ENCODE measurements around the gene VTI1B. TPM values are rescaled to one million over a fixed set of nuclear protein-coding genes. Genes with fewer than 3 reads are reported as not detected.

The VTI1B gene
- polyA plus RNA-seq, 1 donor (not counting 4 experiments of a cell fraction or from before 2014, with no cell fraction given): 94.4 TPM

DNA sequence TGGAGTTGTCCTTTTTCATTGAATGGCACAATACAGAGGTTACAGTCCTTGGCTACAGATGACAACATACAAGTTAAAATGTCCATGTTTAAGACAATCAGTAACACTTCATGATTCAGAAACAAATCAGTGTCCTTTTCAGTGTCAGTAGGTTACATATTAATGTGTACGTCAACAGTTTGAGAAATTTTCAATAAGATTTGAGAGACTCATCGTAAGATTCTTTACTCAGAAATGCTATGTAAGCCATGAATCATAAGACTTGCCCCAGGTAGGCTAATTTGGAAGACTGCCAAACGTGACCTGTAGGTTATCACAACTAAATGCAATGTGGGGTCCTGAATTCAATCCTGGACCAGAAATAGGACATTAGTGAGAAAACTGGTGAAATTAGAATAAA, 30.8 kb upstream of the VTI1B start:
- Histone ChIP-seq H3K9me3 (ENCODE audit: control insufficient read depth, low read depth, low read length) (peaks cover 4% of the 10 kb centered on the region), H3K4me3 (ENCODE audit: control insufficient read depth in 2 of 3, extremely low read depth in 1 of 3, insufficient read depth in 2 of 3, low read depth in 1 of 3, low read length in 3 of 3) (no peak overlapping the region), H4K20me1 (ENCODE audit: control insufficient read depth, extremely low read depth, insufficient read depth, low read length) (no peaks in the 10 kb centered on the region), H3K36me3 (ENCODE audit: control insufficient read depth in 2 of 2, extremely low read depth in 1 of 2, insufficient read depth in 2 of 2, low read length in 2 of 2) (no peaks in the 10 kb centered on the region), H3K27me3 (ENCODE audit: control insufficient read depth, extremely low read depth, insufficient read depth, low read length) (no peaks in the 10 kb centered on the region), H3K4me2 (ENCODE audit: control insufficient read depth, extremely low read depth, insufficient read depth, low read depth, low read length) (peak overlapping the region; percentile 52), H2AFZ (ENCODE audit: control insufficient read depth, low read length) (no peak overlapping the region), H3K79me2 (ENCODE audit: control insufficient read depth, insufficient read depth, low read length) (no peaks in the 10 kb centered on the region), H3K4me1 (ENCODE audit: control insufficient read depth, extremely low read depth, insufficient read depth, low read length) (peaks cover 8% of the 10 kb centered on the region), H3K27ac (ENCODE audit: control insufficient read depth, insufficient read depth, low read length) (no peak overlapping the region), H3K9me1 (ENCODE audit: control insufficient read depth, extremely low read depth, insufficient read depth, low read length) (peaks cover 3% of the 10 kb centered on the region), H3K9ac (ENCODE audit: control insufficient read depth, extremely low read depth, insufficient read depth, low read length) (peak overlapping the region; percentile 31)
- dilution Hi-C loops (cut with MboI; ENCODE audit: extremely low pct_ligation_motif_present, low sequenced_read_pairs): no loop called here
- TF ChIP-seq CTCF (optimal IDR thresholded peaks at IDR 0.05 in 1 of 3, IDR thresholded peaks at IDR 0.05 in 1 of 3, conservative IDR thresholded peaks at IDR 0.05 in 1 of 3; ENCODE audit: extremely low read depth in 1 of 3, insufficient read depth in 2 of 3, low read length in 3 of 3): no peak
- DNase-seq (ENCODE audit: low read depth, low spot score) (peak; percentile 26), FAIRE-seq (peak; percentile 9)

DNA sequence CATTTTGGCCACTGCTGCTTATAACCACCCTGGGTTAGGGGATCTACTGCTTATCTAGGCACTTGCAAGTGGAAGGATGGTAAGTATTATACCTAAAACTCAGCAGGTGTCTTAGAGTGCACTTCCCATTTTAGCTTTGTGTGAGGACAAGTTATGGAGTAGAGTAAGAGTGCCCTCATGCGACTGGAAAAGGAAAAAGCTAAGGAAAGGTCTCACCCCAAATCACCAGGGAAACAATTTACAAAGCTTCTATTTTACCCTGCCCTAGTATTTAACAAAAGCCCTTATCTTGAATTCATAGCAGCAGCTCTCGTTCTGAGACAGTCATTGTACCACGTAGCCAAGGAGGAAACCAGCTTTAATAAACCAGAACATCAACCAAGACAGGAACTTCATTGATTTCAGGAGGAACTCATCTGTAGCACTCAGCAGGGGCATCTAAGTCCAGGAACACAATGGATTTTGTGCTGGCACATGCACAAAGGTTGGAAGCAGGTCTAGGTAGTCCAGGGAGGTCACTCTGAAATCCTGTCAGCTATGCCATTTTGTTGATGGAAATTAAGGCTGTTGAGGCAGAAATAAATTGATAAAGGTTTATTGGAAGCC, 30.2 kb upstream of the VTI1B start:
- Histone ChIP-seq H3K4me3 (ENCODE audit: control insufficient read depth in 2 of 3, extremely low read depth in 1 of 3, insufficient read depth in 2 of 3, low read depth in 1 of 3, low read length in 3 of 3) (no peak overlapping the region), H3K9ac (ENCODE audit: control insufficient read depth, extremely low read depth, insufficient read depth, low read length) (peak overlapping the region; percentile 31), H3K27me3 (ENCODE audit: control insufficient read depth, extremely low read depth, insufficient read depth, low read length) (no peaks in the 10 kb centered on the region), H3K9me3 (ENCODE audit: control insufficient read depth, low read depth, low read length) (no peaks in the 10 kb centered on the region), H3K4me2 (ENCODE audit: control insufficient read depth, extremely low read depth, insufficient read depth, low read depth, low read length) (peak overlapping the region; percentile 52), H2AFZ (ENCODE audit: control insufficient read depth, low read length) (peak overlapping the region; percentile 20), H3K79me2 (ENCODE audit: control insufficient read depth, insufficient read depth, low read length) (no peaks in the 10 kb centered on the region), H3K36me3 (ENCODE audit: control insufficient read depth in 2 of 2, extremely low read depth in 1 of 2, insufficient read depth in 2 of 2, low read length in 2 of 2) (no peaks in the 10 kb centered on the region), H3K27ac (ENCODE audit: control insufficient read depth, insufficient read depth, low read length) (no peak overlapping the region), H3K9me1 (ENCODE audit: control insufficient read depth, extremely low read depth, insufficient read depth, low read length) (peaks cover 3% of the 10 kb centered on the region), H4K20me1 (ENCODE audit: control insufficient read depth, extremely low read depth, insufficient read depth, low read length) (no peaks in the 10 kb centered on the region), H3K4me1 (ENCODE audit: control insufficient read depth, extremely low read depth, insufficient read depth, low read length) (peaks cover 8% of the 10 kb centered on the region)
- peak; percentile 73 for FAIRE-seq
- TF ChIP-seq CTCF (optimal IDR thresholded peaks at IDR 0.05 in 1 of 3, IDR thresholded peaks at IDR 0.05 in 1 of 3, conservative IDR thresholded peaks at IDR 0.05 in 1 of 3; ENCODE audit: extremely low read depth in 1 of 3, insufficient read depth in 2 of 3, low read length in 3 of 3) (peak; percentile 59 to 66 (median 62)), EZH2 (IDR thresholded peaks at IDR 0.05; ENCODE audit: low read length) (no peak)
- dilution Hi-C loops (cut with MboI; ENCODE audit: extremely low pct_ligation_motif_present, low sequenced_read_pairs): no loop called here
- DNase-seq (ENCODE audit: low read depth, low spot score): no peak

Data from keratinocyte (primary cell).